Cardiac septum (tissue), 1 donor: ENCODE measurements around the gene LTBP4. TPM values are rescaled to one million over a fixed set of nuclear protein-coding genes. Genes with fewer than 3 reads are reported as not detected.

Experiments
- DNase-seq: peaks from one replicate; pipeline ENCODE4 v3.0.0-alpha.2; 2020; ENCODE audit warnings: low spot score
- intact Hi-C: fragments of 100-400 bp; cut with DNase I; formaldehyde crosslinking; loops from one replicate; pipeline ENCODE4 v1.14.0; 2022
- total RNA-seq: library from RNA; stranded (reverse); fragmentation: NEBNext Ultra II Directional; extraction: Animal tissue kit (Norgen Biotek cat#: 25700); gene quantifications from one replicate; pipeline ENCODE4 v1.2.1, GENCODE V29; 2021
- donor health status: DM: no; HTN: no; CAD: no.

The LTBP4 gene
- total RNA-seq, 1 donor from 2014 or later, result 216 TPM

DNA sequence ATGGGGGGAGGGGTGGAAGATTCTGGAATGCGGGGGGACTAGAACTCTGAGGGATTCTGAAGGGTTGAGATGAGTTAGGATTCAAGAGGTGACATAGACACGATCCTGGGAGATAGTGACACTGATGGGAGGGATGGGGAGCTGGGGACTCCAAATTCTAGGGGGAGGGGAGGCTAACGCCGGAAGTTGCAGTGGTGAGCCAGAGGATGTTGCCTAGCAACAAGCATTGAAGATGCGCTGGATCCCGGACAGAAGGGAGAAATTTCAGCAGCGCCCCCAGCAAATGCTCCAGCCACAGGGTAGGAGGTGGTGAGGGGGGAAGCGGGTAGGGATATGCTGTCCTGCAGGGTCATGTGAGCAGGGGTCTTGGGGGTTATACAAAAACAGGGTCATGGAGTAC lies 6.9 kb upstream of the LTBP4 start:
- intact Hi-C loops, result no loop called here
- no peak for DNase-seq

GRCh38 chr19:40594657-40595091 lies 6.5 kb upstream of the LTBP4 start:
- intact Hi-C loops, result loop anchor here (5.0 kb wide), 1 partner anchor 457 kb away; no protein-coding TSS in a partner anchor
- no peak for DNase-seq

DNA sequence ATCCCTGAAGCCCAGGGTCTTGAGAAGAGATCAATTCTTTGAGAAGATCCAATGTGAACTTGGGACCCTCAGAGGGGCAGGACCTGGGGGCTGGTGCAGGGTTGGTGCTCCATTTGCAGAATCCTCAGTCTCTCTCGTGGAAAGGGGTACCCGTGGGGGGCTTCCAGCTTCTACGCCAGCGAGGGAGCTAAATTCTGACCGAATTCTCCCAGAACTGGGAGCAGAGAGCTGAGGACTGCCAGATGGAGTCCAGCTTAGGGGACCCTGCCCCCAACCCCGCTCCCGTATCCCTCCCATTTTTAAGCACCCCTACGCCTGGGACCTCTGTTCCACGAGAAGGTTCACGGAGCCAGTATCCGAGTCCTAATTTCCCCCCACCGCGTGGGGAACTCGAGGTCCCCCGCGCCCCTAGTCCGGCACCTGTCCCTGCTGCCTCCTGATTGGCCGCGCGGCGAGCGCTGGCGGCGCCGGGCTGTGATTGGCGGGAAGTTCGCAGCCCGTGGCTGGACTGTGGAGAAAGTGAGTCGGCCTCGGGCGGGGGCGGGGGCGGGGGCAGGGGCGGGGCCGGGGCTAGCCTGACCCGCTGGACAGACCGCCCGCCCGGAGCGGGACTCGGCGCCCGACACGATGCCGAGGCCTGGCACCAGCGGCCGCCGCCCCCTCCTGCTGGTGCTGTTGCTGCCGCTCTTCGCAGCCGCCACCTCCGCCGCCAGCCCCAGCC lies 4.4 kb upstream of the LTBP4 start:
- intact Hi-C loops, result loop anchor here (5.0 kb wide), 1 partner anchor 459 kb away; no protein-coding TSS in a partner anchor
- DNase-seq, result no peak

- DNase-seq, result no peak
- intact Hi-C loops, result loop anchor here (5.0 kb wide), 1 partner anchor 460 kb away; no protein-coding TSS in a partner anchor
Measured at GRCh38 chr19:40597329-40597838, 3.8 kb upstream of the LTBP4 start.

DNA sequence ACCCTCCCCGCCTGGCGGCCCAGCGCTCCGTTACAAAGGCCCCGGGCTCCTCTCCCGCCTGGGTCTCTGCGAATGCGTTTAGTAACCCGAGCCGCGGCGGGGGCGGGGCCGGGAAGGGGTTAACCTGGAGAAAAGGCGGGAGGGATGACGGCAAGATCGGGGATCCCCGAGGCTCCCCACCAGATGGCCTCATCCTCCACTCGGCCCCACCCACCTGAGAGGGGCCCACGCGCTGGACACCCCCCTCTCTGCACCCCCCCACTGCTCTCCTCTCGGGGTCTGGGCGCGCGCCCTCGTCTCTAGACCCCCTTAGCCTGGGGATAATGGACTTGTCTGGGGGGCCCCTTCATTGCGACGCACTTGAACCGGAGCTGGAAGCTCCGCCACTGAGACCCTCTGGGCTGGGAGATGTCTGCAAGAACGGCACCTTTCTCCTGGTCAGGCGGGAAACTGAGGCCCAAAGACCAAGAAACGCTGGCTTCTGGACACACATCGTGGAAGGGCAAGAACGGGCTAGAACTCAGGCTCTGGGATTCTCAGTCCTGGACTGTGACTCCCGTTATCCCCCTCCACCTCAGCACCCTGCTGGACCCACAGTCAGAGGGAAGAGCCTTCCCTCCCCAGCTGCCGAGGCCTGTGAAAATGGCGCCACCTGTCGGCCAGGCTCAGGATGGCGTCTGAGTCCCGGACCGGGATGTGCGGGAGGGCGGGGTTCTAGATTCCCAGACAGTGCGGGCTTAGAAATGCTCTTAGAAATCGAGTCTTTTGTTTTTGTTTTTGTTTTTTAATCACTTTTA lies 2.9 kb upstream of the LTBP4 start:
- intact Hi-C loops, result loop anchor here (2.0 to 5.0 kb wide), 2 partner anchors 70 to 461 kb away; no protein-coding TSS in a partner anchor
- peak; percentile 95 for DNase-seq

- no peak for DNase-seq
- intact Hi-C loops, result loop anchor here (2.0 to 5.0 kb wide), 2 partner anchors 70 to 462 kb away; no protein-coding TSS in a partner anchor
Measured at GRCh38 chr19:40598918-40599307, 2.3 kb upstream of the LTBP4 start.

- no peak for DNase-seq
- intact Hi-C loops, result loop anchor here (2.0 to 5.0 kb wide), 2 partner anchors 71 to 462 kb away; no protein-coding TSS in a partner anchor
Measured at GRCh38 chr19:40599331-40599901, 1.8 kb upstream of the LTBP4 start.

- no peak for DNase-seq
- intact Hi-C loops, result loop anchor here (2.0 to 5.0 kb wide), 7 partner anchors 29 to 463 kb away; partner anchors contain the start of genes BLVRB, COQ8B, ITPKC and SERTAD3
Measured at GRCh38 chr19:40599902-40600569, 1.1 kb upstream of the LTBP4 start.

DNA sequence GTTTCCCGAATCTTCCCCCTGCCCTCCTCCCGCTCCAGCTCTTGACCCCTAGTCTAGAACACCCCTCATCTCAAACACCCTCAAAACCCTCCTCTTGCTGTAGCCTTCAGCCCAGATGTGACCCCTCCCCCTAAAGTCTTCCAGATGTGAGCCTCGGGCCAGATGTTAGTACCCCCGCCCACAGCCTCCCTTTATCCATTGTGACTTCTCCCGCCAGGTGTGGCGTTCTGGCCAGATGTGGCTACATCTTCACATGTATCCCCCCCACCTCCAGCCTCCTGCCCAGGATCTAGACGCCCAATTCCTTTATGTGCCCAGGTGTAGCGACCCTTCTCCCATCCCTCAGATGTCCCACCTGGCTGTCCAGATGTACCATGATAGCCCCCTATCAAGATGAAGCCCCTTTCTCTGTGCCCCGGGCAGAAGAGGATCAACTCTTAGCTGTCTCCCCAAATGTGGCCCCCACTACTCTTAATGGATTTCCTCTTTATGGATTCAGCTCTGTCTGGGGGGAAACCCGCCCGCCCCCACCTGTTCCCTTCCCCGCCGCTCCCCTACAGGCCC lies 517 bp upstream of the LTBP4 start:
- intact Hi-C loops, result loop anchor here (2.0 to 5.0 kb wide), 5 partner anchors 30 to 298 kb away; partner anchors contain the start of genes BLVRB, COQ8B, ITPKC and SERTAD3
- no peak for DNase-seq

DNA sequence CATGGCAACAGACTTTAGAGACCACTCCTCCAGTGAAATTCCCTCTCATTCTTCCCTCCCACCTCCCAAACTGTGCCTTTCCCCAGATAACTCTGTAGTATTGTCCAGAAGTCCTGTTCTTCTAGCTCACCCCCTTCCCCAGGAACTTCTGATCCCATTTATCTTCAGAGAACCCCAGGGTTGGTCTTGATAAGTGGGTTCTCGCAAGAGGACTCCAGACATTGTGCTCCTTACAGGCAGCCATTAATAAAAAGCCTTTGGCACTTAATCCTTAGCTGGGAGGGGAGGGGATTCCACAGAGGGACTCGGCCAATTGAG lies 1.9 kb downstream of the LTBP4 start:
- intact Hi-C loops, result loop anchor here (5.0 kb wide), 4 partner anchors 114 to 301 kb away; partner anchors contain the start of genes BLVRB, COQ8B, ITPKC and SERTAD3
- DNase-seq, result no peak

- peak; percentile 97 for DNase-seq
- intact Hi-C loops, result loop anchor here (2.0 to 5.0 kb wide), 5 partner anchors 31 to 301 kb away; partner anchors contain the start of genes BLVRB, COQ8B, ITPKC and SERTAD3
Measured at GRCh38 chr19:40603389-40604170, 2.4 kb downstream of the LTBP4 start.

DNA sequence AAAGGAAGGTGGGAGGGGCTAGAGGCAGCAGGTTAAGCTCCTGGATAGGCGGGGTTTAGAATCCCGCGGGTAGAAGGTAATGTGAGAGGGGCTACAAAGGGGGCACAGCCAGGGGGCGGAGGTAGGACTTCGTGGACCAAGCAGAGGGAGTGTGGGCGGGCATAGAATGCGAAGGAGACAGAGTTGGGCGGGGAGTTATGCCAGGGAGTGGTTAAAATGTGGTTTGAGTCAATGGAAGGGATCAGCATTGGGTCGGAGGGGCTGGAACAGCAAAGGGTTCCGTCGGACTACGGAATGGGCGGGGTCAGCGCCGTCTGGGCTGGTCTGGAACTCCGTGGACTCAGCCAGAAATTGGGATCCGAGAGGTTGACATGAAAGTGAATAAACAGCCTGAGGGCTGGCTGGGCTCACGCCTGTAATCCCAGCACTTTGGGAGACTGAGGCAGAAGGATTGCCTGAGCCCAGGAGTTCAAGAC lies 3.0 kb downstream of the LTBP4 start:
- intact Hi-C loops, result loop anchor here (2.0 to 5.0 kb wide), 5 partner anchors 31 to 302 kb away; partner anchors contain the start of genes BLVRB, COQ8B, ITPKC and SERTAD3
- no peak for DNase-seq

DNA sequence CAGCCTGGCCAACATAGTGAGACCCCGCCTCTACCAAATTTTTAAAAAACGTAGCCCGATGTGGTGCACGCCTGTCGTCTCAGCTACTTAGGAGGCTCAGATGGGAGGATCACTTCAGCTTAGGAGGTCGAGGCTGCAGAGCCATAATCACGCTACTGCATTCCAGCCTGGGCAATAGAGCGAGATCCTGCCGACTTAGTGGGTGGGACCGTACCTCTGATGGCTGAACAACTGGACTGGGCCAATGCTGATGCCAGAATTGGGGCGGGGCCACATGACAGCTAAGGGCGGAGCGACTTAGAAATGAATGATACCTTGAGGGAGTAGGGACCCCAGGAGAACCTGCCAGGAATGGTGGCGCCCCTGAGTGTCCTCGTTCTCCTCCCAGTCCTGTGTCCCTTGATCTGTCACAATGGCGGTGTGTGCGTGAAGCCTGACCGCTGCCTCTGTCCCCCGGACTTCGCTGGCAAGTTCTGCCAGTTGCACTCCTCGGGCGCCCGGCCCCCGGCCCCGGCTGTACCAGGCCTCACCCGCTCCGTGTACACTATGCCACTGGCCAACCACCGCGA lies 3.6 kb downstream of the LTBP4 start:
- intact Hi-C loops, result loop anchor here (2.0 to 5.0 kb wide), 5 partner anchors 30 to 302 kb away; partner anchors contain the start of genes BLVRB, COQ8B, ITPKC and SERTAD3
- DNase-seq, result no peak

- peak; percentile 84 for DNase-seq
- intact Hi-C loops, result loop anchor here (2.0 kb wide), 1 partner anchor 29 kb away; no protein-coding TSS in a partner anchor
Measured at GRCh38 chr19:40605216-40605971, 4.2 kb downstream of the LTBP4 start.

DNA sequence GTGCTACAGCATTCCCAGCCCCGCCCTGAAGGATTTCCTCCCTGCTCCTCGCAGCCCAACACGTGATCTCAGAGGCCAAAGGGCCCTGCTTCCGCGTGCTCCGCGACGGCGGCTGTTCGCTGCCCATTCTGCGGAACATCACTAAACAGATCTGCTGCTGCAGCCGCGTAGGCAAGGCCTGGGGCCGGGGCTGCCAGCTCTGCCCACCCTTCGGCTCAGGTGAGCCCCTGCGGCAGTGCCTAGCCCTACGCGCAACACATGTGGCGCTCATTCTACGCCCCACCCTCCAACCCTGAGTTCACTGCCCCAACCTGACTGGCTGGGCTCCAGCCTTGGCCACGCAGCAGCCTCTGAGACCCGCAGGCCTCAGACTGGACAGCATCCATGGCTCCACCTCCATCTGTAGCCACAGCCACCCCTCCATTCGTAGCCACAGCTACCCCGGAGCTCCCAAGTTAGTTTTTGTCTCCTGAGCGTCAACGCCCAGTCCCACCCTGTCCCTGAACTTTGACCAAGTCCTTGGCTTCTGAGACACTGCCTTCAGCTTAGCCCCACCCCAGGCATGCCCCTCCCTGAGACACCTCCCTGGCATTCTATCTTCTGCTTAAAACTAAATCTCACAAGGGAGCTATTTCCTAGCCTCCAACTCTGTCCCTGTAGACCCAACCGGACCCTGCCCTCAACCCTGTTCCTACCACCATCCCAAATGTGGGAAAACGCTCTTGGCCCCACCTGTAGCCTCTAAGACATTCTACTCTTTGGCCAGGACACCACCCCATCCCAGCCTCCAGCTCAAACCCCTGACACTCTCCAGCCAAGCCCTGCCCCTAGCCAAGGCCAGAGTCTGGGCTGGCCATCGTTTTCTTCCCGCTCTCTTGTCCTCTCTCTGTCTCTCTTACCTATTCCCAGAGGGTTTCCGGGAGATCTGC lies 6.4 kb downstream of the LTBP4 start:
- intact Hi-C loops, result no loop called here
- DNase-seq, result no peak

GRCh38 chr19:40608240-40608621 lies 7.1 kb downstream of the LTBP4 start:
- intact Hi-C loops, result no loop called here
- DNase-seq, result no peak
